Endothelial cell of umbilical vein (primary cell): Measurements from ENCODE around the gene IFT74. TPM values are rescaled to one million over a fixed set of nuclear protein-coding genes. Genes with fewer than 3 reads are reported as not detected.

ENCODE experiments used
- BruUV-seq: library from RNA; stranded (reverse); fragments of 400-500 nt; replicated peaks from 2 replicates; lab custom pipeline; 2021; lab: Mats Ljungman, UMichigan
- CTCF ChIA-PET: fragments of 300-600, 350-600 bp; sonication (Branson Sonifier 250); formaldehyde crosslinking; loops from one replicate; lab custom pipeline; 2021; ENCODE audit warnings: antibody characterized with exemption, inconsistent platforms; lab: Charles Lee
- POLR2A ChIA-PET: fragments of 300-600, 350-600 bp; sonication (Branson Sonifier 250); formaldehyde crosslinking; loops from one replicate; lab custom pipeline; 2021; ENCODE audit warnings: antibody characterized with exemption, inconsistent platforms; lab: Charles Lee
- DNase-seq: peaks from one replicate; pipeline ENCODE4 v3.0.0-alpha.2; 2011; ENCODE audit warnings: low read depth, low spot score
- FAIRE-seq: peaks from 2 replicates; lab custom pipeline; 2011; peaks lifted over from hg19 to GRCh38; lab: Jason Lieb, UNC
- H2AFZ ChIP-seq: 2 replicates; pipeline ENCODE4 v1.6.0; 2012; ENCODE audit warnings: low read depth, low read length, control low read depth, inconsistent platforms
- H3K27ac ChIP-seq: 2 replicates; pipeline ENCODE4 v1.5.1; 2011; ENCODE audit warnings: low read depth, mild to moderate bottlenecking, control low read depth, low read length, moderate library complexity; ENCODE audit not compliant: insufficient read depth
- H3K27me3 ChIP-seq, 2 experiments: 2 replicates each; pipeline versions ENCODE4 v1.6.0 to v1.6.1; 2011; ENCODE audit warnings: low read length in 2 of 2, mixed read lengths in 1 of 2; ENCODE audit not compliant: control insufficient read depth in 2 of 2, insufficient read depth in 2 of 2
- H3K36me3 ChIP-seq, 2 experiments: 2 replicates in 1 of 2; 3 replicates in 1 of 2; pipeline ENCODE4 v1.5.1; 2011; ENCODE audit warnings: low read length in 2 of 2, mild to moderate bottlenecking in 1 of 2, moderate library complexity in 1 of 2; ENCODE audit not compliant: control insufficient read depth in 2 of 2, insufficient read depth in 2 of 2; ENCODE audit errors: extremely low read depth in 1 of 2
- H3K4me1 ChIP-seq: 3 replicates; pipeline ENCODE4 v1.5.1; 2011; ENCODE audit warnings: mild to moderate bottlenecking, low read length; ENCODE audit not compliant: control insufficient read depth, insufficient read depth; ENCODE audit errors: extremely low read depth
- H3K4me2 ChIP-seq: 2 replicates; pipeline ENCODE4 v1.6.1; 2011; ENCODE audit warnings: low read length, control low read depth, mixed read lengths; ENCODE audit not compliant: insufficient read depth
- H3K4me3 ChIP-seq, 3 experiments: fragments of 200-600 bp in 1 of 3; sonication (generic), shearing (Covaris generic) in 1 of 3; replicated peaks in 1 of 3; 2 replicates each; pipeline ENCODE4 v1.5.1; 2011 to 2016; ENCODE audit warnings: control low read depth in 3 of 3, low read length in 3 of 3, mild to moderate bottlenecking in 2 of 3, inconsistent platforms in 1 of 3, low read depth in 1 of 3, moderate library complexity in 1 of 3; ENCODE audit not compliant: insufficient read depth in 1 of 3
- H3K79me2 ChIP-seq: 2 replicates; pipeline ENCODE4 v1.6.0; 2012; ENCODE audit warnings: low read length, inconsistent platforms; ENCODE audit not compliant: control insufficient read depth, insufficient read depth
- H3K9ac ChIP-seq: replicated peaks from 2 replicates; pipeline ENCODE3; 2011; ENCODE audit warnings: low read length, control low read depth; ENCODE audit not compliant: insufficient read depth; ENCODE audit errors: extremely low read depth
- H3K9me1 ChIP-seq: replicated peaks from 3 replicates; pipeline ENCODE4 v1.6.0; 2011; ENCODE audit warnings: mild to moderate bottlenecking, low read length; ENCODE audit not compliant: control insufficient read depth, insufficient read depth; ENCODE audit errors: extremely low read depth
- H3K9me3 ChIP-seq: replicated peaks from 2 replicates; pipeline ENCODE4 v1.5.1; 2012; ENCODE audit warnings: low read length, inconsistent platforms; ENCODE audit not compliant: control insufficient read depth, insufficient read depth
- H4K20me1 ChIP-seq: replicated peaks from 2 replicates; pipeline ENCODE3; 2011; ENCODE audit warnings: mild to moderate bottlenecking, low read length; ENCODE audit not compliant: control insufficient read depth, insufficient read depth; ENCODE audit errors: extremely low read depth
- CTCF ChIP-seq, 2 donors: IDR thresholded peaks; 1 replicate in 1 of 2; 2 replicates in 1 of 2; pipeline ENCODE4 v1.5.1; 2011; ENCODE audit warnings: low read length in 2 of 2, mild to moderate bottlenecking in 2 of 2, moderate library complexity in 2 of 2, control low read depth in 1 of 2, inconsistent platforms in 1 of 2, low read depth in 1 of 2; ENCODE audit not compliant: insufficient read depth in 1 of 2; ENCODE audit errors: extremely low read depth in 1 of 2
- EZH2 ChIP-seq: IDR thresholded peaks from 2 replicates; pipeline ENCODE4 v1.6.1; 2012; ENCODE audit warnings: borderline replicate concordance, low read depth, mild to moderate bottlenecking, moderate library complexity, low read length, inconsistent platforms; ENCODE audit not compliant: severe bottlenecking
- FOS ChIP-seq: IDR thresholded peaks from 2 replicates; pipeline ENCODE4 v1.6.1; 2011; ENCODE audit warnings: mild to moderate bottlenecking, low read length, moderate library complexity, borderline replicate concordance; ENCODE audit not compliant: insufficient read depth
- GATA2 ChIP-seq: IDR thresholded peaks from 2 replicates; pipeline ENCODE4 v1.7.0; 2011; ENCODE audit warnings: low read depth, mild to moderate bottlenecking, moderate library complexity, mixed read lengths, low read length; ENCODE audit not compliant: insufficient read length, insufficient read depth
- JUN ChIP-seq: IDR thresholded peaks from 2 replicates; pipeline ENCODE4 v1.6.1; 2011; ENCODE audit warnings: borderline replicate concordance, low read depth; ENCODE audit not compliant: insufficient read length, insufficient read depth
- MAX ChIP-seq: IDR thresholded peaks from 2 replicates; pipeline ENCODE4 v1.6.1; 2011; ENCODE audit not compliant: insufficient read depth, insufficient read length
- MYC ChIP-seq: IDR thresholded peaks from one replicate; pipeline ENCODE4 v1.6.1; 2011; ENCODE audit warnings: mild to moderate bottlenecking, low read depth, low read length
- POLR2A ChIP-seq: IDR thresholded peaks from 2 replicates; pipeline ENCODE4 v1.6.1; 2012; ENCODE audit warnings: low read depth, mild to moderate bottlenecking, control low read depth, low read length
- POLR2AphosphoS5 ChIP-seq: IDR thresholded peaks from 2 replicates; pipeline ENCODE4 v1.6.1; 2012; ENCODE audit warnings: low read depth, mild to moderate bottlenecking, control low read depth, low read length, moderate library complexity; ENCODE audit not compliant: insufficient read depth
- dilution Hi-C: fragments of 300-500 bp; cut with MboI; formaldehyde crosslinking; loops from one replicate; pipeline ENCODE4 v1.15.0; 2019; ENCODE audit warnings: low sequenced_read_pairs; ENCODE audit not compliant: extremely low pct_ligation_motif_present
- intact Hi-C: fragments of 100-400 bp; cut with micrococcal nuclease; formaldehyde crosslinking; loops from one replicate; pipeline ENCODE4 v1.10.0; 2022
- polyA plus RNA-seq, 4 experiments: library from polyadenylated mRNA; depleted of rRNA in 3 of 4; stranded (reverse) in 3 of 4; unstranded in 1 of 4; fragments of >200 nt; gene quantifications; 2 replicates each; pipeline versions ENCODE4 v1.2.1 to v1.2.3, GENCODE V29; 2011 to 2012; ENCODE audit warnings: missing spikeins in 1 of 4
- total RNA-seq: library from RNA; stranded (reverse); gene quantifications from 2 replicates; pipeline ENCODE4 v1.2.3, GENCODE V29; 2021

The IFT74 gene
- total and polyA plus RNA-seq, 2 donors (not counting 3 experiments of a cell fraction or from before 2014, with no cell fraction given) = 3.4 to 10.8 TPM

GRCh38 chr9:27053369-27054022 lies 97.3 kb downstream of the IFT74 start:
- dilution Hi-C loops (no loop called here), intact Hi-C loops (loop anchor here (1.0 to 2.0 kb wide), 3 partner anchors 19 to 66 kb away; partner anchors contain the start of gene TEK)
- POLR2A ChIA-PET = interaction anchor here (1.0 kb wide), 1 partner anchor 101 kb away, joined by 3 read pairs; no protein-coding TSS in a partner anchor
- Histone ChIP-seq H3K9ac (peak overlapping the region; percentile 53), H3K36me3 (no peaks in the 10 kb centered on the region), H3K9me3 (no peaks in the 10 kb centered on the region), H3K27me3 (no peaks in the 10 kb centered on the region), H3K4me3 (peak overlapping the region in 1 of 3 experiments; percentile 45), H2AFZ (peak overlapping the region; percentile 58), H3K27ac (peak overlapping the region; percentile 64), H4K20me1 (no peaks in the 10 kb centered on the region), H3K4me2 (peak overlapping the region; percentile 68), H3K79me2 (no peaks in the 10 kb centered on the region), H3K9me1 (no peaks in the 10 kb centered on the region), H3K4me1 (peaks cover 22% of the 10 kb centered on the region)
- FAIRE-seq = peak; percentile 95
- CTCF ChIA-PET = interaction anchor here (0.8 to 1.8 kb wide), 10 partner anchors 10 to 279 kb away, joined by 3 to 6 read pairs (median 3); no protein-coding TSS in a partner anchor
- no TSS peak for BruUV-seq
- TF ChIP-seq POLR2AphosphoS5 (peak; percentile 68), MAX (no peak), CTCF (IDR thresholded peaks at IDR 0.05; ENCODE audit: extremely low read depth in 1 of 2, insufficient read depth in 1 of 2, low read depth in 1 of 2, low read length in 2 of 2) (no peak), POLR2A (peak; percentile 84), GATA2 (peak; percentile 94), EZH2 (no peak), FOS (peak; percentile 32), MYC (peak; percentile 31), JUN (peak; percentile 56)
- peak; percentile 98 for DNase-seq
